ENCODE data around the gene ZNF446. TPM values are rescaled to one million over a fixed set of nuclear protein-coding genes. Genes with fewer than 3 reads are reported as not detected.

The ZNF446 gene
- total RNA-seq, 2 donors from 2014 or later = 8.2 to 10.4 TPM

DNA sequence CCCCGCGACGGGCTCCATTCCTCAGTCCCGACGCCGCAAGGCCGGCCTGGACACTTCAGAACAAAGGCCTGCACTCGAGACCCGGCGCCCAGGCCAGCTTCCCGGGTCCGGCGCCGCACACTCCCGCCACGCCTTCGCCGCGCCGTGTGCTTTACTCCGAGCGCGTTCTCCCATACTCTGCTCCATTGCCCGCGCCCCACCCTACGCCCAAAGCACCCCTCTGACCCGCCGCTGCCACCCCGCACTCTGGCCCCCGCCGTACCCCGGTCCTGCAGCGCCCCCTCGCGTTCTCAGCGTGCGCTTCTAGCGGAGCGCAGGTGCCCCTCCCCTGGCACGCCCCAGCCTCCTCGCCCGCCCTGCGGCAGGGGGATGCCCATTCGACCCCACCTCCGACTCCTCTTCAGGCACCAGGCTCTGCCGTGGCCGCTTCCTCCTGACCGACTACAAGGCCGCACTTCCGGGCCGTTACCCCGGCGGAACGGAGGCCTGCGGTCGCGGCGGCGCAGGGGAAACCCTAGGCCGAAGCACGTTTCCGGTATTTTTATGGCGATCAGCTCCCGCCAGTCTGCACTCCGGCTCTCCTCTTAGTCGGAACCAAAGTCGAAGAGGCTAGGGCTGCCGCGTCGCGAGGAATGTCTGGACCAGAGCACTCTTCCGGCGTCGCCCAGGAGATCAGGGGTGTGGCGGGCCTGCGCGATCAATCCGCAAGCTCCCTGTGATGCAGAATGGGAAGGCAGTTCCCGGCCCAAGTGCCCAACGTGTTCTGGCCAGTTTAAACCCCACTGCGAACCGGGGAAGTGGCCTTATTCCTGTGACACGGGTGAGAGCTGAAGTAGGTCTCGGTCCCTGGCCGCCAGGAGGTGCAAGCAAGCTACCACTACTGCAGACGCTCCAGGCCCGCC lies 43.5 kb downstream of the ZNF446 start, which contains the start of gene ZBTB45:
TSS of gene ZBTB45 (minus strand) at position 456 of the 902 bp plus-strand sequence. CDS start 2,137 bp downstream, outside the sequence.
- WGBS, 2 donors = 0% methylated on average over 3 to 85 of the region's 87 CpGs
- peaks cover 0 to 7% of the 10 kb centered on the region in 2 donors for H3K36me3 ChIP-seq (replicated peaks in 1 of 2; ENCODE audit: insufficient read depth in 1 of 2, low read depth in 2 of 2)
- intact Hi-C loops (cut with DNase I) = no loop called here

GRCh38 chr19:58520257-58520599 lies 44.1 kb downstream of the ZNF446 start:
- 6 to 8% methylated on average over 4 to 7 of the region's 7 CpGs for WGBS, 2 donors
- intact Hi-C loops (cut with DNase I) = no loop called here
- Histone ChIP-seq H3K4me3 (peak overlapping the region; percentile 54 to 72), H3K9me3 (no peaks in the 10 kb centered on the region), H3K4me1 (peaks cover 34% of the 10 kb centered on the region), H3K27me3 (no peaks in the 10 kb centered on the region), H3K27ac (peak overlapping the region; percentile 87 to 95 (median 91)), H3K36me3 (replicated peaks in 1 of 2; ENCODE audit: insufficient read depth in 1 of 2, low read depth in 2 of 2) (peaks cover 0 to 7% of the 10 kb centered on the region in 2 donors)
- no peak for ATAC-seq
- DNase-seq = no peak
- no peak for TF ChIP-seq POLR2A (IDR thresholded peaks at IDR 0.05)
- TF ChIP-seq, protein P1, sequence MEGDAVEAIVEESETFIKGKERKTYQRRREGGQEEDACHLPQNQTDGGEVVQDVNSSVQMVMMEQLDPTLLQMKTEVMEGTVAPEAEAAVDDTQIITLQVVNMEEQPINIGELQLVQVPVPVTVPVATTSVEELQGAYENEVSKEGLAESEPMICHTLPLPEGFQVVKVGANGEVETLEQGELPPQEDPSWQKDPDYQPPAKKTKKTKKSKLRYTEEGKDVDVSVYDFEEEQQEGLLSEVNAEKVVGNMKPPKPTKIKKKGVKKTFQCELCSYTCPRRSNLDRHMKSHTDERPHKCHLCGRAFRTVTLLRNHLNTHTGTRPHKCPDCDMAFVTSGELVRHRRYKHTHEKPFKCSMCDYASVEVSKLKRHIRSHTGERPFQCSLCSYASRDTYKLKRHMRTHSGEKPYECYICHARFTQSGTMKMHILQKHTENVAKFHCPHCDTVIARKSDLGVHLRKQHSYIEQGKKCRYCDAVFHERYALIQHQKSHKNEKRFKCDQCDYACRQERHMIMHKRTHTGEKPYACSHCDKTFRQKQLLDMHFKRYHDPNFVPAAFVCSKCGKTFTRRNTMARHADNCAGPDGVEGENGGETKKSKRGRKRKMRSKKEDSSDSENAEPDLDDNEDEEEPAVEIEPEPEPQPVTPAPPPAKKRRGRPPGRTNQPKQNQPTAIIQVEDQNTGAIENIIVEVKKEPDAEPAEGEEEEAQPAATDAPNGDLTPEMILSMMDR (IDR thresholded peaks at IDR 0.05) = no peak

More for the DNA sequence above, 43.5 kb downstream of the ZNF446 start, which contains the start of gene ZBTB45:
- H3K4me1 ChIP-seq = peaks cover 40% of the 10 kb centered on the region
- no peaks in the 10 kb centered on the region for H3K9me3 ChIP-seq
- peak within 1 kb of the TSS; percentile 54 to 72 for H3K4me3 ChIP-seq
- peak; percentile 43 to 85 (median 75) for TF ChIP-seq POLR2A (IDR thresholded peaks at IDR 0.05)
- TF ChIP-seq, protein P1 (IDR thresholded peaks at IDR 0.05) = peak; percentile 47 to 92 (median 75)
- ATAC-seq = peak; percentile 89
- DNase-seq = peak; percentile 93 to 96 (median 93)
- H3K27me3 ChIP-seq = no peaks in the 10 kb centered on the region
- H3K27ac ChIP-seq = peak within 1 kb of the TSS; percentile 87 to 95 (median 91)

GRCh38 chr19:58521651-58522050 lies 45.5 kb downstream of the ZNF446 start:
- ATAC-seq (no peak), DNase-seq (no peak)
- H3K4me1 ChIP-seq = peaks cover 24% of the 10 kb centered on the region
- 52 to 61% methylated on average over 4 of the region's 4 CpGs for WGBS, 2 donors
- peaks cover 0 to 3% of the 10 kb centered on the region in 2 donors for H3K36me3 ChIP-seq (replicated peaks in 1 of 2; ENCODE audit: insufficient read depth in 1 of 2, low read depth in 2 of 2)
- no peaks in the 10 kb centered on the region for H3K27me3 ChIP-seq
- intact Hi-C loops (cut with DNase I) = no loop called here
- no peak overlapping the region for H3K4me3 ChIP-seq
- TF ChIP-seq, protein P1 (IDR thresholded peaks at IDR 0.05) = no peak
- no peak for TF ChIP-seq POLR2A (IDR thresholded peaks at IDR 0.05)
- no peak overlapping the region for H3K27ac ChIP-seq
- no peaks in the 10 kb centered on the region for H3K9me3 ChIP-seq

DNA sequence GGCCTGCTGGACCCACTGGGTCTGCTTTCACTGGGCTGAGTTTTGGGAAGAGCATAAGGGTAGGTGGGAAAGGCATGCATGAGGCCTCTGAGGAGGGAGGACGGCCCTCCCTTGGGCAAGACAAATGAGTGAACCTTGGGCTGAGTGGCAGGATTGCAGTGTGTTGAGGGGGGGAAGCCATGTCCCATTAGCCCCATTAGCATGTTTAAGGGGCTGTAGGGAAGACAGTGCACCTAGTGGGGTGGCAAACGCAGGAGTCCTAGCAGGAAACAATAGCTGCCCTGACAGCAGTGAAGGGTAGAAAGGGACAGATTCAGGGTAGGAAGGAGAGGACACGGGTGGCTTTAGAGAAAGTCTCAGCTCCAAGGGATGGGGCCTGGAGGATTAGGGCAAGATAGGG lies 46.6 kb downstream of the ZNF446 start:
- no peaks in the 10 kb centered on the region for H3K36me3 ChIP-seq (replicated peaks in 1 of 2; ENCODE audit: insufficient read depth in 1 of 2, low read depth in 2 of 2)
- no peak overlapping the region for H3K4me3 ChIP-seq
- H3K4me1 ChIP-seq = peaks cover 18% of the 10 kb centered on the region
- intact Hi-C loops (cut with DNase I) = no loop called here
- DNase-seq (no peak), ATAC-seq (no peak)
- H3K27me3 ChIP-seq = no peaks in the 10 kb centered on the region
- 72 to 87% methylated on average over 3 of the region's 3 CpGs for WGBS, 2 donors
- TF ChIP-seq, protein P1 (IDR thresholded peaks at IDR 0.05) = no peak
- TF ChIP-seq POLR2A (IDR thresholded peaks at IDR 0.05) = no peak
- no peaks in the 10 kb centered on the region for H3K9me3 ChIP-seq
- no peak overlapping the region for H3K27ac ChIP-seq
